ENCODE data around the gene LHFPL2.

The LHFPL2 gene

DNA sequence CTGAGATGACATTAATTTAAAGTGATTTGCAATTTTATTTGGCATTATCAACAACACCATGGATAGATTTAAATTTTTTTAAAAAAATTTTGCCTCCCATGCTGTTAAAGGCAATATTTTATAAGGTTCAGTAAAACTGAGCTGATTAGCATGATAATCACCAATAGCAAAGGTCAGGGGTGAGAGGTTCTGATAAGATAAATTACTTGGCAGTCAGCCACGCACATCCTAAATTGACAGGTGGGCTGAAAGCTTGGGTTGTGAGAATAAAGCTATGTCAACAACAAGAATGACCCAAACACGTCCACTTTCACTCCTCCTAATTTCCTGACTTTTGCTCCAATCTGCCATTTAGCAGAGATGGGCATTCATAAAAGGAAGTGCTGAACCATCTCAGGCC, 127.1 kb downstream of the LHFPL2 start:
- H3K4me3 ChIP-seq (replicated peaks; ENCODE audit: insufficient read depth, low read length): no peak overlapping the region
- TF ChIP-seq POLR2AphosphoS5 (IDR thresholded peaks at IDR 0.05; ENCODE audit: low read depth) (no peak), GABPA (IDR thresholded peaks at IDR 0.05; ENCODE audit: low read depth) (no peak), SPI1 (IDR thresholded peaks at IDR 0.05; ENCODE audit: borderline replicate concordance, low read depth) (no peak)
- TF ChIP-seq, protein P1, sequence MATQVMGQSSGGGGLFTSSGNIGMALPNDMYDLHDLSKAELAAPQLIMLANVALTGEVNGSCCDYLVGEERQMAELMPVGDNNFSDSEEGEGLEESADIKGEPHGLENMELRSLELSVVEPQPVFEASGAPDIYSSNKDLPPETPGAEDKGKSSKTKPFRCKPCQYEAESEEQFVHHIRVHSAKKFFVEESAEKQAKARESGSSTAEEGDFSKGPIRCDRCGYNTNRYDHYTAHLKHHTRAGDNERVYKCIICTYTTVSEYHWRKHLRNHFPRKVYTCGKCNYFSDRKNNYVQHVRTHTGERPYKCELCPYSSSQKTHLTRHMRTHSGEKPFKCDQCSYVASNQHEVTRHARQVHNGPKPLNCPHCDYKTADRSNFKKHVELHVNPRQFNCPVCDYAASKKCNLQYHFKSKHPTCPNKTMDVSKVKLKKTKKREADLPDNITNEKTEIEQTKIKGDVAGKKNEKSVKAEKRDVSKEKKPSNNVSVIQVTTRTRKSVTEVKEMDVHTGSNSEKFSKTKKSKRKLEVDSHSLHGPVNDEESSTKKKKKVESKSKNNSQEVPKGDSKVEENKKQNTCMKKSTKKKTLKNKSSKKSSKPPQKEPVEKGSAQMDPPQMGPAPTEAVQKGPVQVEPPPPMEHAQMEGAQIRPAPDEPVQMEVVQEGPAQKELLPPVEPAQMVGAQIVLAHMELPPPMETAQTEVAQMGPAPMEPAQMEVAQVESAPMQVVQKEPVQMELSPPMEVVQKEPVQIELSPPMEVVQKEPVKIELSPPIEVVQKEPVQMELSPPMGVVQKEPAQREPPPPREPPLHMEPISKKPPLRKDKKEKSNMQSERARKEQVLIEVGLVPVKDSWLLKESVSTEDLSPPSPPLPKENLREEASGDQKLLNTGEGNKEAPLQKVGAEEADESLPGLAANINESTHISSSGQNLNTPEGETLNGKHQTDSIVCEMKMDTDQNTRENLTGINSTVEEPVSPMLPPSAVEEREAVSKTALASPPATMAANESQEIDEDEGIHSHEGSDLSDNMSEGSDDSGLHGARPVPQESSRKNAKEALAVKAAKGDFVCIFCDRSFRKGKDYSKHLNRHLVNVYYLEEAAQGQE (IDR thresholded peaks at IDR 0.05; ENCODE audit: insufficient replicate concordance, low read depth): no peak
- TF ChIP-seq, protein P2, sequence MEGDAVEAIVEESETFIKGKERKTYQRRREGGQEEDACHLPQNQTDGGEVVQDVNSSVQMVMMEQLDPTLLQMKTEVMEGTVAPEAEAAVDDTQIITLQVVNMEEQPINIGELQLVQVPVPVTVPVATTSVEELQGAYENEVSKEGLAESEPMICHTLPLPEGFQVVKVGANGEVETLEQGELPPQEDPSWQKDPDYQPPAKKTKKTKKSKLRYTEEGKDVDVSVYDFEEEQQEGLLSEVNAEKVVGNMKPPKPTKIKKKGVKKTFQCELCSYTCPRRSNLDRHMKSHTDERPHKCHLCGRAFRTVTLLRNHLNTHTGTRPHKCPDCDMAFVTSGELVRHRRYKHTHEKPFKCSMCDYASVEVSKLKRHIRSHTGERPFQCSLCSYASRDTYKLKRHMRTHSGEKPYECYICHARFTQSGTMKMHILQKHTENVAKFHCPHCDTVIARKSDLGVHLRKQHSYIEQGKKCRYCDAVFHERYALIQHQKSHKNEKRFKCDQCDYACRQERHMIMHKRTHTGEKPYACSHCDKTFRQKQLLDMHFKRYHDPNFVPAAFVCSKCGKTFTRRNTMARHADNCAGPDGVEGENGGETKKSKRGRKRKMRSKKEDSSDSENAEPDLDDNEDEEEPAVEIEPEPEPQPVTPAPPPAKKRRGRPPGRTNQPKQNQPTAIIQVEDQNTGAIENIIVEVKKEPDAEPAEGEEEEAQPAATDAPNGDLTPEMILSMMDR (IDR thresholded peaks at IDR 0.05; ENCODE audit: insufficient read depth, low read length): no peak
- DNase-seq (ENCODE audit: low read depth in 1 of 2, low spot score in 1 of 2): no peak
- H3K27me3 ChIP-seq (ENCODE audit: insufficient read depth, poor library complexity, severe bottlenecking): no peaks in the 10 kb centered on the region
- no peak overlapping the region for H3K27ac ChIP-seq (replicated peaks)

DNA sequence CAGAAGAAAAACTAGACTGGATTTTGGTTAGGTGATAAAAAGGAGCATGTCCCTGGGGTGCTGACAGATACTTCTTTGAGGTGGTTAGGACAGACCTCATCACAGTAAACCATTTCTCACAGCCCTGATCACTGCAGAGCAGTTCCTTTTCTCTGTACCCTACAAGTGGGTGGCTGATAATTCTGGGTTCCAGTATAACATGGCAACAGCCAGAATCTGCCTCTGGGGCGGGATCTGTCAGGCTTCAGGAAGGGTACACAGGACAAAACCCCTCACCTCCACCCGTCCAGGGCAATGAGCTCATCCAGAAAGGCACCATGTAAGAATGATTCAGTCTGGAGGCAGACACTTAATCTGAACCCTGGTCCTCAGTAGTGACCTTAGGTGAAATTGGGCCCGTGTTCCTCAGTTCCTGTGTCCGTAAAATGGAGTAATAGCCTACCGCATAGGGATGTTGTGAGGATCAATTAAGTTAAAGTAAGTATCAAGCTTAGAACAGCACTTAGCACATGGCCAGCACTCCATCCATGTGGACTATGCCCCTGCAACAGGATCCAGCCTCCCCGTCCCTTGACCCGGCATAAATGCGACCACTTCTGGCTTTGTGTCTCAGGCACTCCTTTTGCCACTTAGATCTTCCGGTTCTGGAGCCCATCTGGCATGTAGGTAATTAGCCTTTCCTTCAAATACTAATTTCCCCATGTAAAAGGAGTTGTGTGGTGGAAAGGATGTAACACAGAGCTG, 129.2 kb downstream of the LHFPL2 start:
- H3K27ac ChIP-seq (replicated peaks): no peak overlapping the region

DNA sequence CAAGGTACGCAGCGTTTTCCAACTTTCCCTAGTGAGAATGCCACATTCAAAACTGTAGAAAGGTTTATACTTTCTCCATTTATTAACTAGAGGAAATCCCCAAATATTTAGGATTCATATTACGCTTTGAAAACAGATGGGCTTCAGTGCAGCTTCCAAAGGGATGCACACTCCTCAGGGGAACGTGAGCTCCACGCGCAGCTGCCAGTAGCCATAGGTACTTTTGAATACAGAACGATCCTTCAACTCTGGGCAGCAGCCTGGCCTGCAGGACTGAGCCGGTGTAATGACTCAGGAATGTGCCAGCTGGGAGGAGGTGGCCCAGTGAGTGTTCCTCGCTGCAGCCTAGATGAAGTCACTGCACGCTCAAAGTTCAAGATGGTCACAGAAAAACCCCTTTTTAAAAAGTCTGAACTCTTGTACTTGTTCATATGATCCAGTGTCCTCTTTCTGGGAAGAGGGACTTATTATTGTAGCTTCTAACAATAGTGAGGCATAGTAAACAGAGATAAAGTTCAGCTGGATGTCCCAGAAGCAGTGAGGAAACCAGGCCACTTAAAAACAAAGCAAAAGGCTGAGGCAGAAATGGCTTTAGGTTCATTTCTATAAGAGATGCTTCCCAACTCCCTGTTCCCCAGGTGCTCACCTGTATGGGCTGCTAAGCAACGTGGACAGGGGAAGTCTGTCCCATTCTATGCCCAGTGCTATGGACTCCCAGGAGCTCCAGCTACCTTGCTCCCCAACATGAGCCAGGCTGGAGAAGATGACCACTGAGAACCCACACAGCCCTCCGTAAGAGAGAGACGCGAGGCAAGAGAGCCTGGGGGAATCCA, 130.0 kb downstream of the LHFPL2 start:
- no peak for DNase-seq (ENCODE audit: low read depth in 1 of 2, low spot score in 1 of 2)
- Histone ChIP-seq H3K27me3 (ENCODE audit: insufficient read depth, poor library complexity, severe bottlenecking) (no peaks in the 10 kb centered on the region), H3K4me3 (replicated peaks; ENCODE audit: insufficient read depth, low read length) (no peak overlapping the region), H3K27ac (replicated peaks) (no peak overlapping the region)
- TF ChIP-seq, protein P2 (IDR thresholded peaks at IDR 0.05; ENCODE audit: insufficient read depth, low read length): no peak
- TF ChIP-seq, protein P1 (IDR thresholded peaks at IDR 0.05; ENCODE audit: insufficient replicate concordance, low read depth): no peak
- TF ChIP-seq POLR2AphosphoS5 (IDR thresholded peaks at IDR 0.05; ENCODE audit: low read depth) (no peak), GABPA (IDR thresholded peaks at IDR 0.05; ENCODE audit: low read depth) (no peak), SPI1 (IDR thresholded peaks at IDR 0.05; ENCODE audit: borderline replicate concordance, low read depth) (no peak)

More for the DNA sequence above, 129.2 kb downstream of the LHFPL2 start:
- no peaks in the 10 kb centered on the region for H3K27me3 ChIP-seq (ENCODE audit: insufficient read depth, poor library complexity, severe bottlenecking)
- H3K4me3 ChIP-seq (replicated peaks; ENCODE audit: insufficient read depth, low read length): no peak overlapping the region
- no peak for DNase-seq (ENCODE audit: low read depth in 1 of 2, low spot score in 1 of 2)
- TF ChIP-seq, protein P1 (IDR thresholded peaks at IDR 0.05; ENCODE audit: insufficient replicate concordance, low read depth): no peak
- TF ChIP-seq, protein P2 (IDR thresholded peaks at IDR 0.05; ENCODE audit: insufficient read depth, low read length): no peak
- TF ChIP-seq SPI1 (IDR thresholded peaks at IDR 0.05; ENCODE audit: borderline replicate concordance, low read depth) (no peak), GABPA (IDR thresholded peaks at IDR 0.05; ENCODE audit: low read depth) (no peak), POLR2AphosphoS5 (IDR thresholded peaks at IDR 0.05; ENCODE audit: low read depth) (no peak)
